Colon (tissue), 2 donors: Measurements from ENCODE around the gene DNAH7.
"Not testable (repeated sequence)": the region's sequence is repeated elsewhere in the genome, so short reads cannot be mapped to it uniquely, and the experiment has no call there.

Experiments
- FAIRE-seq: peaks from 2 replicates; lab custom pipeline; 2012; peaks lifted over from hg19 to GRCh38; lab: Jason Lieb, UNC
- donor health status: control.
- donor health status: control.

DNAH7 gene

GRCh38 chr2:195967336-195967735, 101.3 kb downstream of the DNAH7 start:
- FAIRE-seq: no peak

- FAIRE-seq: no peak
Observed at GRCh38 chr2:195961873-195962272, 106.8 kb downstream of the DNAH7 start.

- no peak for FAIRE-seq
Observed at GRCh38 chr2:195959341-195959740, 109.3 kb downstream of the DNAH7 start.

- FAIRE-seq: no peak
Observed at GRCh38 chr2:195956725-195957124, 111.9 kb downstream of the DNAH7 start.

GRCh38 chr2:195945056-195945455, 123.6 kb downstream of the DNAH7 start:
- FAIRE-seq: no peak

- FAIRE-seq: peak; percentile 75
Observed at GRCh38 chr2:195937176-195937575, 131.5 kb downstream of the DNAH7 start.

GRCh38 chr2:195934484-195934883, 134.2 kb downstream of the DNAH7 start:
- FAIRE-seq: no peak

- FAIRE-seq: no peak
Observed at GRCh38 chr2:195929531-195929930, 139.1 kb downstream of the DNAH7 start.

GRCh38 chr2:195925120-195925519, 143.5 kb downstream of the DNAH7 start:
- no peak for FAIRE-seq

- FAIRE-seq: no peak
Observed at GRCh38 chr2:195923889-195924288, 144.7 kb downstream of the DNAH7 start.

- FAIRE-seq: not testable (repeated sequence)
Observed at GRCh38 chr2:195917021-195917600, 151.5 kb downstream of the DNAH7 start.

GRCh38 chr2:195912079-195912478, 156.6 kb downstream of the DNAH7 start:
- FAIRE-seq: no peak

GRCh38 chr2:195910570-195910969, 158.1 kb downstream of the DNAH7 start:
- FAIRE-seq: no peak

GRCh38 chr2:195909926-195910325, 158.7 kb downstream of the DNAH7 start:
- FAIRE-seq: no peak

- FAIRE-seq: no peak
Observed at GRCh38 chr2:195907474-195907873, 161.2 kb downstream of the DNAH7 start.

GRCh38 chr2:195903956-195904355, 164.7 kb downstream of the DNAH7 start:
- no peak for FAIRE-seq

- FAIRE-seq: no peak
Observed at GRCh38 chr2:195902857-195903256, 165.8 kb downstream of the DNAH7 start.

GRCh38 chr2:195899226-195899625, 169.4 kb downstream of the DNAH7 start:
- FAIRE-seq: no peak

- no peak for FAIRE-seq
Observed at GRCh38 chr2:195898505-195899191, 170.0 kb downstream of the DNAH7 start.

GRCh38 chr2:195891081-195891480, 177.6 kb downstream of the DNAH7 start:
- no peak for FAIRE-seq

- no peak for FAIRE-seq
Observed at GRCh38 chr2:195879153-195879552, 189.5 kb downstream of the DNAH7 start.

- FAIRE-seq: no peak
Observed at GRCh38 chr2:195871326-195871725, 197.3 kb downstream of the DNAH7 start.

GRCh38 chr2:195864316-195864715, 204.3 kb downstream of the DNAH7 start:
- FAIRE-seq: no peak

GRCh38 chr2:195863564-195863963, 205.1 kb downstream of the DNAH7 start:
- no peak for FAIRE-seq
